ENCODE data around the gene C10orf62. TPM values are rescaled to one million over a fixed set of nuclear protein-coding genes. Genes with fewer than 3 reads are reported as not detected.
"Not testable (repeated sequence)": the region's sequence is repeated elsewhere in the genome, so short reads cannot be mapped to it uniquely, and the experiment has no call there.

The C10orf62 gene
- total RNA-seq, 1 experiment from 2014 or later, result not detected

GRCh38 chr10:97627731-97628130 lies 38.2 kb downstream of the C10orf62 start:
- no peak for DNase-seq (ENCODE audit: low read depth)

DNA sequence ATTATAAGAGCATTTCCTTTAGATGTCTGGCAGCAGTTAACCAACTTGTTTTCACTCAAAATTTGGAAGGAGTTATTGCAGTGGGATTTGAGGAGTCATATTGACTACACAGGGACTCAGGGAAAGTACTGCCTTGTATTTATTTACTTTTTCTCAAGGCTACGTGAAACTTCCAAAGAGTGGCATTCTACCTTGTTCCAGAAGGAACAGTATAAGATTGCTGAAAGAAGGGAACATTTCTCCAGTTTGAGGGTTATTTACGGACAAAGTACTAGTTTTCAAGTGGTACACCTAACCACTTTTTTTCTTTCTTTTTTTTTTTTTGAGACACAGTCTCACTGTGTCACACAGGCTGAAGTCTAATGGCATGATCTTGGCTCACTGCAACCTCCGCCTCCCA lies 38.7 kb downstream of the C10orf62 start:
- no peak for DNase-seq (ENCODE audit: low read depth)

DNA sequence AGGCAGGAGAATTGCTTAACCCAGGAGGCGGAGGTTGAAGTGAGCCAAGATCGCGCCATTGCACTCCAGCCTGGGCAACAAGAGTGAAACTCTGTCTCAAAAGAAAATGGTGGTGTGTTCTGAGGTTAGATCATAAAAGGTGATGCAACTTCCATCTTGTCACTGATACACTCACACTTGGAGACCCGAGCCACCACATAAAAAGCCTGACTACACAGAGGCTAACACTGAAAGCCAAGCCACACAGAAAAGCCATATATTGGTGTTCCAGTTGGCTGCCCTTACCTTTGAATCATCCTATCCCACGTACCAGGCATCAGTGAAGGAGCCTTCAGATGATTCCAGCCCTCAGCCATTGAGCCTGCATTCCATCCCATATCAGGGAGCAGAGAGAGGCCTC lies 39.8 kb downstream of the C10orf62 start:
- no peak for DNase-seq (ENCODE audit: low read depth)

DNA sequence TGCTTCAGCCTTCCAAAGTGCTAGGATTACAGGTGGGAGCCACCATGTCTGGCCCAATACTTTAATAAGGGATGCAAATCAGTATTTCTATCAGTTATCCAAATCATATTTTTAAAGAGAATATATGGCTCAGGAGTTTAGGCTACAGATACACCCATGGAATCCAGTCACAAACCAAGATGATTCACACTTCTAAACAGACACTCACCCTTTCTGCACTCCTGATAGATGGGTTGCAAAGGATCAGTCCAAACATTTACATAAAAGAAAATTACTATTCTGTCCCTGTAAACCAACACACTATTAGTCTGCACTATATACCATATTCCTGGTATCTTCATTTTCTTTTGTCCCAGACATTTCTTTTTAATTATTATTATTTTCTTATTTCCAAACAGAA lies 41.6 kb downstream of the C10orf62 start:
- DNase-seq (ENCODE audit: low read depth), result no peak

DNA sequence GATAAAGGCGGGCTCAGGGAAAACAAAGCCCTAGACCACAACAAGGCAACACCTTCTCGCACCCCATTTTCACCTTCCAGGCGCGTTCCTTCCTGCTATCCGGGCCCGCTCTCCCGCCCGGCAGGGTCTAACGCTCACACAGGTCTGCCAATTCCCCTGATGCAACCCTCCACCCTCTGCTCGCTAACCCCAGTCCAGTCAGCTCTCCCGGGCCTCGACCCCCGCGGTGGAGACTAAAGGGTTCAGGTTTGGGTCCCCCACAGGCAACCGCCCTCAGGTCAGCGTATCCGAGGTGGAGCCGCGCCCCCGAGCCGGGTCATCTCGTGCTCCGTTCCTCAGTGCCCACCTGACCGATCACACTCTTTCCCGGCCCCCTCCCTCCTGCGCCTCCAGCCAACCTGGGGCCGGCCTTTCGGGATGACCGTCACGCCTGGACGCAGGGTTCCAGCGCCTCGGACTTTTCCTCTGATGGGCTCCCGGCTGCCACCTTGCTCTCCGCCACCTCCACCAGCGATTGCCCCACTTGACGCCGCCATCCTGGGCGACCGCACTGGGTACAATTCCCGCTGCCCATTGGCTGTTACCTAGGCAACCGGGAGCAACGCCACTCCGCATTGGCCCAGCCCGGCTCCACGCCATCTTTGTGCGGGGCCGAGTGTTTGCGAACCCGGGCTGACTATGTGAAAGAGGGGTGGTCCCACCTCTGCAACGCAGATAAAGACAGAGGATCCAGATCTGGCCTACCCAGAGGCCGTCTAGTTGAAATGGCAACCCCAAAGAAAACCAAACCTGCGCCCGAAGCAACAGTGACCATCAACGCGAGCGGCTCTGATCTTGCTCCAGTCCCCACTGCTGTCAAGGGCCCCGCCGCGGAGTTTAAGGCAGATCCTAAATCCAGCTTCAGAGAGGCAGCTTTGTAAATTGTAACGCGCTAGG lies 43.7 kb downstream of the C10orf62 start, which contains the start of gene MORN4:
TSS of gene MORN4 (minus strand) at position 552 of the 936 bp plus-strand sequence. CDS start 13,847 bp downstream, outside the sequence.
- peak; percentile 87 for DNase-seq (ENCODE audit: low read depth)

DNA sequence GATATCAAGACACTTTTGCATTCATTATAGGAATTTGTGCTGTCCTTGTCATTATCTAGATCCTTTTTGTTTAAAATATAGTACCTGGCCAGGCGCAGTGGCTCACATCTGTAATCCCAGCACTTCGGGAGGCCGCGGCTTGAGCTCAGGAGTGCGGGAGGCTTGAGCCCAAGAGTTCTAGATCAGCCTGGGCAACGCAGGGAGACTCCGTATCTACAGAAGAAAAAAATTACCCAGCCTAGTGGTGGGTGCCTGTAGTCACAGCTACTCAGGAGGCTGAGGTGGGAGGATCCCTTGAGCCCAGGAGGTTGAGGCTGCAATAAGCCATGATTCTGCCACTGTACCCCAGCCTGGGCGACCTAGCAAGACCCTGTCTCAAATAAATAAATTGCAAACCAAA lies 44.4 kb downstream of the C10orf62 start:
- DNase-seq (ENCODE audit: low read depth), result peak; percentile 17

GRCh38 chr10:97635577-97635976 lies 46.1 kb downstream of the C10orf62 start:
- DNase-seq (ENCODE audit: low read depth), result no peak

- not testable (repeated sequence) for DNase-seq (ENCODE audit: low read depth)
Observed at GRCh38 chr10:97639090-97639489, 49.6 kb downstream of the C10orf62 start.

- peak; percentile 97 for DNase-seq (ENCODE audit: low read depth)
Observed at GRCh38 chr10:97640174-97640867, 50.8 kb downstream of the C10orf62 start, which contains the start of gene PI4K2A. Gene PI4K2A, plus strand, starts transcription at chr10:97640671. Its CDS starts 72 bp downstream, at chr10:97640743.

Other genes with a start within 250 kb of the C10orf62 start
- 13.4 and 15.4 TPM in 2 replicates for gene RRP12, start 188.4 kb upstream of the C10orf62 start, total RNA-seq (2014; rRNA removed; shearing (Covaris generic))
- 1,010 and 1,184 TPM in 2 replicates for gene PGAM1, start 163.5 kb upstream of the C10orf62 start, total RNA-seq (2014; rRNA removed; shearing (Covaris generic))
- gene EXOSC1, start 143.7 kb upstream of the C10orf62 start, total RNA-seq (2014; rRNA removed; shearing (Covaris generic)), result 55.6 and 61.5 TPM in 2 replicates
- 47.3 and 51.7 TPM in 2 replicates for gene ZDHHC16, start 143.5 kb upstream of the C10orf62 start, total RNA-seq (2014; rRNA removed; shearing (Covaris generic))
- 73.9 and 87.0 TPM in 2 replicates for gene MMS19, start 91.3 kb upstream of the C10orf62 start, total RNA-seq (2014; rRNA removed; shearing (Covaris generic))
- 16.8 and 18.5 TPM in 2 replicates for gene UBTD1, start 90.8 kb upstream of the C10orf62 start, total RNA-seq (2014; rRNA removed; shearing (Covaris generic))
- not detected in 2 replicates for gene ANKRD2, start 16.9 kb upstream of the C10orf62 start, total RNA-seq (2014; rRNA removed; shearing (Covaris generic))
- 0.24 and 0.78 TPM in 2 replicates for gene HOGA1, start 5.3 kb upstream of the C10orf62 start, total RNA-seq (2014; rRNA removed; shearing (Covaris generic))
- 2.2 and 3.7 TPM in 2 replicates for gene MORN4, start 43.8 kb downstream of the C10orf62 start, total RNA-seq (2014; rRNA removed; shearing (Covaris generic))
- 10.4 and 10.6 TPM in 2 replicates for gene PI4K2A, start 51.0 kb downstream of the C10orf62 start, total RNA-seq (2014; rRNA removed; shearing (Covaris generic))
- 7.6 and 13.2 TPM in 2 replicates for gene AVPI1, start 97.5 kb downstream of the C10orf62 start, total RNA-seq (2014; rRNA removed; shearing (Covaris generic))
- 29.0 and 41.7 TPM in 2 replicates for gene MARVELD1, start 124.0 kb downstream of the C10orf62 start, total RNA-seq (2014; rRNA removed; shearing (Covaris generic))
- 7.0 and 10.3 TPM in 2 replicates for gene ZFYVE27, start 147.4 kb downstream of the C10orf62 start, total RNA-seq (2014; rRNA removed; shearing (Covaris generic))
- gene SFRP5, start 182.3 kb downstream of the C10orf62 start, total RNA-seq (2014; rRNA removed; shearing (Covaris generic)), result not detected in 2 replicates